Mesenchymal stem cell (in vitro differentiated cells and primary cell): Measurements from ENCODE around the gene ADAT2.

ENCODE experiments used
- DNase-seq: peaks from one replicate; pipeline ENCODE4 v3.0.0-alpha.2; 2013
- H2AFZ ChIP-seq: one replicate; pipeline ENCODE4 v1.6.1; 2013; ENCODE audit warnings: low read depth, mild to moderate bottlenecking, control low read depth, inconsistent platforms, low read length, moderate library complexity
- H2AK5ac ChIP-seq: 2 replicates; pipeline ENCODE4 v1.6.1; 2013; ENCODE audit warnings: low read length, moderate library complexity, mild to moderate bottlenecking, inconsistent platforms; ENCODE audit not compliant: severe bottlenecking
- H2BK120ac ChIP-seq: one replicate; pipeline ENCODE4 v1.6.1; 2013; ENCODE audit warnings: low read depth, mild to moderate bottlenecking, inconsistent platforms, low read length, moderate library complexity
- H2BK12ac ChIP-seq, 2 experiments: one replicate each; pipeline ENCODE4 v1.6.1; 2013; ENCODE audit warnings: inconsistent platforms in 2 of 2, low read length in 2 of 2, mild to moderate bottlenecking in 2 of 2, moderate library complexity in 2 of 2, control low read depth in 1 of 2
- H2BK15ac ChIP-seq: one replicate; pipeline ENCODE4 v1.6.1; 2013; ENCODE audit warnings: mild to moderate bottlenecking, low read depth, inconsistent platforms; ENCODE audit not compliant: poor library complexity, severe bottlenecking
- H2BK5ac ChIP-seq: 2 replicates; pipeline ENCODE4 v1.6.1; 2013; ENCODE audit warnings: low read depth, mild to moderate bottlenecking, low read length, control low read depth, inconsistent platforms; ENCODE audit not compliant: poor library complexity, severe bottlenecking
- H3K14ac ChIP-seq, 2 experiments: one replicate each; pipeline ENCODE4 v1.6.1; 2013; ENCODE audit warnings: inconsistent platforms in 2 of 2, low read length in 2 of 2, control low read depth in 1 of 2, mild to moderate bottlenecking in 1 of 2, moderate library complexity in 1 of 2
- H3K18ac ChIP-seq, 2 experiments: one replicate each; pipeline ENCODE4 v1.6.1; 2013; ENCODE audit warnings: inconsistent platforms in 2 of 2, low read length in 2 of 2, control low read depth in 1 of 2, low read depth in 1 of 2, mild to moderate bottlenecking in 1 of 2
- H3K23ac ChIP-seq, 2 experiments: one replicate each; pipeline ENCODE4 v1.6.1; 2013; ENCODE audit warnings: inconsistent platforms in 2 of 2, low read length in 2 of 2, mild to moderate bottlenecking in 2 of 2, moderate library complexity in 2 of 2, control low read depth in 1 of 2
- H3K27ac ChIP-seq: 2 replicates; pipeline ENCODE4 v1.5.1; 2013; ENCODE audit warnings: mild to moderate bottlenecking, moderate library complexity, low read length, control low read depth, inconsistent platforms; ENCODE audit not compliant: poor library complexity, severe bottlenecking
- H3K27me3 ChIP-seq, 2 experiments: 2 replicates each; pipeline versions ENCODE4 v1.6.1 to v1.7.0; 2013; ENCODE audit warnings: low read length in 2 of 2, mild to moderate bottlenecking in 2 of 2, moderate library complexity in 2 of 2, control low read depth in 1 of 2, inconsistent platforms in 1 of 2; ENCODE audit not compliant: control insufficient read depth in 1 of 2, insufficient read depth in 1 of 2
- H3K36me3 ChIP-seq, 2 experiments: 2 replicates each; pipeline versions ENCODE4 v1.6.1 to v1.7.0; 2013; ENCODE audit warnings: low read length in 2 of 2, control low read depth in 1 of 2, inconsistent platforms in 1 of 2, low read depth in 1 of 2, mild to moderate bottlenecking in 1 of 2; ENCODE audit not compliant: insufficient read depth in 2 of 2, control insufficient read depth in 1 of 2
- H3K4ac ChIP-seq, 2 experiments: one replicate each; pipeline ENCODE4 v1.6.1; 2013; ENCODE audit warnings: inconsistent platforms in 2 of 2, low read length in 2 of 2, mild to moderate bottlenecking in 2 of 2, moderate library complexity in 2 of 2, control low read depth in 1 of 2, low read depth in 1 of 2
- H3K4me1 ChIP-seq: 2 replicates; pipeline ENCODE4 v1.6.1; 2013; ENCODE audit warnings: low read depth, low read length, control low read depth; ENCODE audit not compliant: control insufficient read depth, insufficient read depth
- H3K4me2 ChIP-seq: 2 replicates; pipeline ENCODE4 v1.6.1; 2013; ENCODE audit warnings: low read length, mild to moderate bottlenecking, inconsistent platforms; ENCODE audit not compliant: poor library complexity, severe bottlenecking
- H3K4me3 ChIP-seq, 2 experiments: 2 replicates each; pipeline versions ENCODE4 v1.5.1 to v1.7.0; 2013; ENCODE audit warnings: low read length in 2 of 2, mild to moderate bottlenecking in 2 of 2, control low read depth in 1 of 2, low read depth in 1 of 2; ENCODE audit not compliant: insufficient read depth in 1 of 2
- H3K79me1 ChIP-seq: replicated peaks from 2 replicates; pipeline ENCODE4 v1.6.1; 2013; ENCODE audit warnings: mild to moderate bottlenecking, control low read depth, low read length, inconsistent platforms; ENCODE audit not compliant: poor library complexity, severe bottlenecking
- H3K9ac ChIP-seq: 2 replicates; pipeline ENCODE4 v1.7.0; 2013; ENCODE audit warnings: mild to moderate bottlenecking, low read length, moderate library complexity
- H3K9me3 ChIP-seq: 2 replicates; pipeline ENCODE4 v1.7.0; 2013; ENCODE audit warnings: mild to moderate bottlenecking, low read length; ENCODE audit not compliant: control insufficient read depth
- H4K8ac ChIP-seq: one replicate; pipeline ENCODE4 v1.6.1; 2013; ENCODE audit warnings: inconsistent platforms, mild to moderate bottlenecking, low read length, moderate library complexity
- H4K91ac ChIP-seq: one replicate; pipeline ENCODE4 v1.6.1; 2013; ENCODE audit warnings: mild to moderate bottlenecking, low read length, inconsistent platforms
- WGBS: methylation state at CpG from one replicate; pipeline ENCODE4 v1.1.7; 2013; ENCODE audit warnings: mixed read lengths; 5-methylcytosine and 5-hydroxymethylcytosine counted together

The ADAT2 gene

DNA sequence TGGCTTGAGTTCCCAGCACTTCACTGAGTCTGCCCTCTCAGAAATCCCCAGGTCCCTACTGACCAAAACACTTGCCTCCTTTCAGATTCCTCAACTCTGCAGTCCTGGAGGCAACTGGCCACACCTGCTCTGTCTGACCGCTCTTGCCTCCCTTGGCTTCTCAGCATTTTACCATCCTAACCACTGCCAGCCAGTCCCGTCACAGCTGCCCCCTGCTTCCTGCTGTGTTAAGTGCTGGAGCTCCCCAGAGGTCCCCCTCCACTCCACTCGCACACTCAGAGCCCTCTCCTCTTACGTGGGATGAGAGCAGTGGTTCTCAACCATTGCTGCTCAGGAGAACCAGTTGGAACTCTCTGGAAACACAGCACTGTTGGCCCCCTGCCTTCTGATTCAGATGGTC lies 20.5 kb downstream of the ADAT2 start:
- Histone ChIP-seq H3K27me3 (no peaks in the 10 kb centered on the region), H3K23ac (no peak overlapping the region), H3K9me3 (no peaks in the 10 kb centered on the region), H2BK15ac (no peak overlapping the region), H3K14ac (no peak overlapping the region), H3K4ac (no peak overlapping the region), H2BK5ac (no peak overlapping the region), H3K4me1 (no peaks in the 10 kb centered on the region), H4K91ac (no peak overlapping the region), H2AFZ (no peak overlapping the region), H3K4me3 (no peak overlapping the region), H3K18ac (no peak overlapping the region), H3K9ac (no peak overlapping the region), H2BK120ac (no peak overlapping the region), H2BK12ac (no peak overlapping the region), H3K4me2 (no peak overlapping the region), H3K36me3 (peaks cover 0 to 28% of the 10 kb centered on the region in 2 experiments), H4K8ac (no peak overlapping the region), H2AK5ac (no peak overlapping the region), H3K79me1 (no peaks in the 10 kb centered on the region), H3K27ac (no peak overlapping the region)
- 88% methylated on average over 4 of the region's 4 CpGs for WGBS
- no peak for DNase-seq

DNA sequence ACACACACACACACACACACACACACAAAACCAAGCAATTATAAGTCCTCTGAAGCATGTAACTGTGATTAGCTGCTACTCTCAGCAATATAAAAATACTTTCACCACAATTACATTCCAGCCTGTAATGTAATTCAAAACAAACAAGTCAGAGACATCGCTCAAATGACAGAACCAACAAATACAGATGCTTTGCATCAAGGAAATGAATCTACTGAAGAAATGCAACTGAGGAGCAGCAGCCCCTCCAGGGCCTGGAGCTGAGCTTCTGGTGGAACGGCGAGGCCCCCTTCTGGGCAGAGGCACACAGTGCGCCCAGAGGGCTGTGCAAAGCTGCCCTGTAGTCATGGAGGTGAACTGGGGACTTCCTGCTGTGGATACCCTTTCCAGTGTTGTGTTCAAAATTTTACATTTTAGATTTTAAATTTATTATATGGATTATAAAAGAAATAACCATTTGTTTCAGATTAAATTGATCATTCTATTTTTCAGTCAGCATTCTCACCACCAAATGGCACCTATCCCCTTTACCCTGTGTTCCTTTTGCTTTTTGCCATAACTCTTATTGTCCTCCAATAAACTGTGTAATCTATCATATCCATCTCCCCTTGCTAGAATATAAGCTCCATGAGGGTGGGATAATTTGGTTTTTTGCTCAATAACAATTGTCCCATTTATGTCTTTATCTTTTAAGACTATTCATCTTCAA lies 23.2 kb downstream of the ADAT2 start:
- 2% methylated on average over 4 of the region's 4 CpGs for WGBS
- peak overlapping the region; percentile 23 for H3K9ac ChIP-seq
- no peak overlapping the region for H2BK120ac ChIP-seq
- no peaks in the 10 kb centered on the region for H3K79me1 ChIP-seq
- H3K4me3 ChIP-seq = no peak overlapping the region
- H3K27me3 ChIP-seq = no peaks in the 10 kb centered on the region
- no peak overlapping the region for H3K27ac ChIP-seq
- no peaks in the 10 kb centered on the region for H3K9me3 ChIP-seq
- no peak overlapping the region for H3K4me2 ChIP-seq
- no peak overlapping the region for H2BK5ac ChIP-seq
- no peak overlapping the region for H2AFZ ChIP-seq
- no peak overlapping the region for H2BK12ac ChIP-seq
- H3K4me1 ChIP-seq = no peaks in the 10 kb centered on the region
- no peak overlapping the region for H3K14ac ChIP-seq
- peaks cover 0 to 13% of the 10 kb centered on the region in 2 experiments for H3K36me3 ChIP-seq
- no peak overlapping the region for H3K18ac ChIP-seq
- H3K23ac ChIP-seq = no peak overlapping the region
- DNase-seq = peak; percentile 83
- H2AK5ac ChIP-seq = no peak overlapping the region
- H4K91ac ChIP-seq = no peak overlapping the region
- H2BK15ac ChIP-seq = no peak overlapping the region
- no peak overlapping the region for H4K8ac ChIP-seq
- no peak overlapping the region for H3K4ac ChIP-seq

DNA sequence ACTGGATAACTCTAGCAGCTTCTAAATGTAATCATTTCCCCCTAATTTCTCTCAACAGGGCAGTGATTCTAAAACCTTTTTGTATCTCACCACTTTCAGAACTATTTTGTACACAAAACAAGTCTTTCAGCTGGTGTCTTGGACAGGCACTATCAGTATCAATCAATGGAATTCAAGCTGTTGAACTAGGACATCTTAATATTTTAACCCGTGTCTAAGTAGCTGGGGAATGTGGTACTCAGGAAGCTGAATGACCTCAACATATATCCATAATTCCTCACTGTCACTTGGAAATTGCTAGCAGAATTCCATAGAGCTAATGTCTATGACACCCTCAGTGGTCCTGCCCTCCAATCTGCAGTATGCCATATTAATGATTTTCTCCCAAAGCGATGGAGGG lies 24.5 kb downstream of the ADAT2 start:
- WGBS = 51% methylated on average over 2 of the region's 2 CpGs
- Histone ChIP-seq H2BK12ac (no peak overlapping the region), H3K14ac (no peak overlapping the region), H2BK5ac (no peak overlapping the region), H3K23ac (no peak overlapping the region), H2AFZ (no peak overlapping the region), H3K9ac (peak overlapping the region; percentile 23), H3K4me2 (no peak overlapping the region), H3K36me3 (peaks cover 0 to 5% of the 10 kb centered on the region in 2 experiments), H3K27ac (no peak overlapping the region), H3K4ac (no peak overlapping the region), H3K9me3 (no peaks in the 10 kb centered on the region), H3K4me3 (no peak overlapping the region), H3K27me3 (no peaks in the 10 kb centered on the region), H2BK120ac (no peak overlapping the region), H4K8ac (no peak overlapping the region), H2AK5ac (no peak overlapping the region), H3K79me1 (no peaks in the 10 kb centered on the region), H3K4me1 (no peaks in the 10 kb centered on the region), H2BK15ac (no peak overlapping the region), H4K91ac (no peak overlapping the region), H3K18ac (no peak overlapping the region)
- DNase-seq = peak; percentile 4

DNA sequence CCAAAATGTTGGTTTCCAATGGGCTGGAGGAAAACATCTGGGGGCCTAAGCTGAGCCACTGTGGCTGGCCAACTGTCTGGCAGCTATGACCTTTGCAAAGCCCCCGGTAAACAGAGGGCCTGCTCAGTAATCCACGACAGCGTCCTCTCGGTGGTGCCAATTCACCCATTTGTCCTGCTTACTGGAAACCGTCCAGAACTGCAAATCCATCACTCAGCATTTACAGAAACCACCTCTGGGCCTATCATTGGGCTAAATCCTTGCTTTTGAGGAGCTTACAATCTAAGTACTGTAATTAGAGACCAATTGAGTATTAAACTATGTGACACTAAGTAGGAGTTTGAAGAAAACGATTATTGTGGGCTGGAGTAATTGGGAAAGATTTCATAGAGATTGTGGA lies 31.0 kb downstream of the ADAT2 start:
- Histone ChIP-seq H3K14ac (no peak overlapping the region), H4K91ac (no peak overlapping the region), H2BK5ac (no peak overlapping the region), H3K27me3 (no peaks in the 10 kb centered on the region), H2BK120ac (no peak overlapping the region), H3K9me3 (no peaks in the 10 kb centered on the region), H3K18ac (no peak overlapping the region), H3K4me3 (no peak overlapping the region), H3K23ac (no peak overlapping the region), H3K79me1 (no peaks in the 10 kb centered on the region), H3K36me3 (no peaks in the 10 kb centered on the region), H3K4me2 (no peak overlapping the region), H2BK12ac (no peak overlapping the region), H3K4ac (no peak overlapping the region), H3K9ac (no peak overlapping the region), H2AFZ (no peak overlapping the region), H4K8ac (no peak overlapping the region), H2BK15ac (no peak overlapping the region), H3K4me1 (no peaks in the 10 kb centered on the region), H2AK5ac (no peak overlapping the region), H3K27ac (no peak overlapping the region)
- WGBS = 83% methylated on average over 5 of the region's 6 CpGs
- DNase-seq = no peak
